H1 (cell line): ENCODE measurements around the gene ATAD3B. TPM values are rescaled to one million over a fixed set of nuclear protein-coding genes. Genes with fewer than 3 reads are reported as not detected.
A peak's percentile ranks its signal among the peaks of the same experiment; 100 is the strongest.

ENCODE experiments used
- CHD7 ChIP-seq: fragments of 300-600 bp; sonication (generic); IDR thresholded peaks from 2 replicates; pipeline ENCODE4 v1.7.1; 2012; ENCODE audit warnings: low read length, moderate library complexity, mild to moderate bottlenecking, inconsistent platforms; ENCODE audit not compliant: insufficient replicate concordance
- CTCF ChIP-seq, 3 experiments: IDR thresholded peaks; 1 replicate in 2 of 3; 2 replicates in 1 of 3; pipeline versions ENCODE4 v1.5.1 to v1.6.1; 2011; ENCODE audit warnings: low read length in 3 of 3, mild to moderate bottlenecking in 3 of 3, inconsistent platforms in 2 of 3, low read depth in 1 of 3, moderate library complexity in 1 of 3; ENCODE audit not compliant: insufficient read depth in 1 of 3; ENCODE audit errors: control extremely low read depth in 1 of 3
- GTF2F1 ChIP-seq: IDR thresholded peaks from 2 replicates; pipeline ENCODE4 v1.6.1; 2012; ENCODE audit warnings: low read depth, low read length, improper control_type of control experiment, borderline replicate concordance
- KDM5A ChIP-seq: fragments of 200-600 bp; IDR thresholded peaks from 2 replicates; pipeline ENCODE4 v1.7.1; 2012; ENCODE audit warnings: mild to moderate bottlenecking, low read length, inconsistent platforms, mixed read lengths
- POLR2AphosphoS5 ChIP-seq: IDR thresholded peaks from 2 replicates; pipeline ENCODE4 v1.6.1; 2011; ENCODE audit warnings: low read depth, low read length
- polyA plus RNA-seq, 7 experiments: library from polyadenylated mRNA; depleted of rRNA in 3 of 7; stranded (reverse) in 5 of 7; unstranded in 2 of 7; fragments of >200 nt in 5 of 7; fragments of 200-250 nt in 2 of 7; gene quantifications; 1 replicate in 5 of 7; 2 replicates in 1 of 7; 4 replicates in 1 of 7; pipeline versions ENCODE4 v1.2.1 to v1.2.3, GENCODE V29; 2011 to 2013; ENCODE audit warnings: missing spikeins in 2 of 7, mixed read lengths in 2 of 7
- total RNA-seq: library from RNA; stranded (reverse); fragmentation: NEBNext Ultra II Directional; extraction: Animal tissue kit (Norgen Biotek cat#: 25700); gene quantifications from 2 replicates; pipeline ENCODE4 v1.2.1, GENCODE V29; 2021

ATAD3B gene
- total and polyA plus RNA-seq, 2 of the 8 experiments (the other 6 are each of a cell fraction or from before 2014, with no cell fraction given): 31.3 to 63.0 TPM

- TF ChIP-seq CTCF (IDR thresholded peaks at IDR 0.05; ENCODE audit: control extremely low read depth in 1 of 3, insufficient read depth in 1 of 3, low read depth in 1 of 3, low read length in 3 of 3) (peak in 2 of 3 experiments; percentile 73 to 76; a peak in 3 of 4 replicates), CHD7 (no peak), POLR2AphosphoS5 (no peak), KDM5A (no peak), GTF2F1 (no peak)
- TF ChIP-seq, all 59 proteins: peak for 7
Measured at GRCh38 chr1:1441002-1441888, 30.3 kb upstream of the ATAD3B start (continued).
